Stimulated activated naive CD4-positive, alpha-beta T cell (primary cell): ENCODE data around the gene EPHA1.
"Not testable (repeated sequence)": the region's sequence is repeated elsewhere in the genome, so short reads cannot be mapped to it uniquely, and the experiment has no call there.

ENCODE experiments used
- DNase-seq, 6 experiments: peaks; one replicate each; lab custom pipeline; 2025; lab: John Stamatoyannopoulos, UW

Gene EPHA1

DNA sequence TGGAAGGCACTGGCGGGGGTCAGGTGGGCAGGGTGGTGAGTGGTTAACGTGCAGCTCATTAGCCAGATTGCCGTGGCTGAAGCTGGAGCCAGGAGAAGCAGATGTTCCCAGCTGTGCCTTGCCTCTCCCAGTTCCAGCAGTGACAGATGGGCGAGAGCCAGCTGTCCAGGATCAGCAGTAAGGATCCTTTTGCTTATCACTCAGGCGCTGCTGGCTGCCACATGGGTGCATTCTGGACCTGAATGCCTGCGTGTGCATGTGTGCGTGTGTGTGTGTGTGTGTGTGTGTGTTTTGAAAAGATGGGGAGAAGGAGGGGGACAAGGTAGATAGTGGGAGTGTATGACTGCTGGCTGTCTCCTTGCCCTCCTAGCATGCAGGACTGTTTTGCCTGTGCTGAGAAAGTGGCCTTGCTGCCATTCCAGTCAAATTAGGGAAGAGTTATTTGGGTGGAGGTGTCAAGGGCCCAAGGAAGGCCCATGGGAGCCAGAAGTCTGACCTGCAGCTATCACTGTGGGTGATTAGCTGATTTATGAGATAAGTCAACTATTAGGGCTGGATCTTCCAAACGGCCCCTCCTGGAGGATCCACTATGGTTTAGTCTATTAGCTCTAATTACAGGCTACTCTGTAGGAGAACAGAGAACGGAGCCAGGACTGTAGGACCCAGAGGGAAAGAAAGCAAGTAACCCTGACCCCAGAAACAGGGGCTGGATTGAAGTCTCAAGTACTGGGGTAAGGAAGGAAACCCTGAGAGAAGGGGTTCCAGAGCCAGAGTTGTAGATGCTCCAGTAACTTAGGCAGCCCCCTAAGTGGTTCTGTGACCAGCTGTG, 3.3 kb downstream of the EPHA1 start:
- DNase-seq: no peak

GRCh38 chr7:143402233-143402632, 6.4 kb downstream of the EPHA1 start:
- not testable (repeated sequence) for DNase-seq

DNA sequence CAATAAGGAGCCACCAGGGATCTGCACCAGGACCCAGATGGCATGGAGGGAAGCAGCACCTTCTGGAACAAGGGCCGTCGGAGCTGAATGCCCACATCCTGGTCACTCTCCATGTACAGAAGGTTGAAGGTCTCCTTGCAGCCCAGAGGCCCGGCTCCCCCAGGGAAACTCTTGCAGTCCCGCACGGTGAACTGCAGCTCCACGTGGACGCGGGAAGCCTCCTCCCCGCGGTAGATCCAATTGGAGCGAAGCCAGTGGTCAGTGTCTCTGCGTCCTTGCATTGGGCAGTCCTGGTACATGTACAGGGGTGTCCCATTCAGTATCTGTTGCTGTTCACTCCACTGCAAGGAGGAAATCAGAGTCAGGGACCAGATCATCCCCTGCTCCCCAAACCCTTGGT, 7.4 kb downstream of the EPHA1 start:
- no peak for DNase-seq

DNA sequence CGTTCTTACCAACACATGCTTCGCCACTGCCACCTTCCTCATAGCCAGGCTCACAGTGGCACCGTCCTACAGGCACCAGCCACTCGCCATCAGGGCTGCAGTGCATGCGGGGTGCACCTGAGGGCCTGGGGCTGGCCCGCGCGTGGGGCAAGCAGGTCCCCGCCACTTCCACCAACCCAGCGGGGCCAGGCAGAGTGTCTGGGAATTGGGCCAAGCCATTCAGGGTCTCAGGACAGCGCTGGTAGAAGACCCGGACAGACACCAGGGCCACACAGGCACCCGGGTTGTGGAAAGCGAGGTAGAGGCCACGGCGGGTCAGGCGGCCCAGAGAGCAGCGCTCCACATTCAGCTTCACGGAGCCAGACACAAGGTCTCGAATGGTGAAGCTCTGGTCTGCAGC, 9.0 kb downstream of the EPHA1 start:
- DNase-seq: no peak

- no peak for DNase-seq
Observed at GRCh38 chr7:143399151-143399550, 9.5 kb downstream of the EPHA1 start.

DNA sequence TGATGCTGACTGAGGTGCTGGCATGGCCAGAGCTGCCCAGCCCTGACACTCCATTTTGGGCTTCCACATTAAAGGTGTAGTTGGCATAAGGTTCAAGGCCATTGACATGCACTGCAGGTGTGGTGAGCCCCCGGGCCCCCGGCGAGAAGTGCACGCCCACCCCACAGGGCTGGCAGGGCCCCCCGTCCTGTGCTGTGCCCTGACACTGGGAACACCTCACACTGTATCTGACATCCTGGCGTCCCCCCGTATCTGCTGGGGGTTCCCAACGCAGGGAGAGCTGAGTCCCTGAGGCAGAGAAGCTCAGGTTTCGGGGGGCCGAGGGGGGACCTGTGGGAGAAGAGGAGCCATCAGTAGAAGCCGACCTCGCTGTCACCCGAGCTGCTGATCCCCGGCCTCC, 10.0 kb downstream of the EPHA1 start:
- DNase-seq: no peak

DNA sequence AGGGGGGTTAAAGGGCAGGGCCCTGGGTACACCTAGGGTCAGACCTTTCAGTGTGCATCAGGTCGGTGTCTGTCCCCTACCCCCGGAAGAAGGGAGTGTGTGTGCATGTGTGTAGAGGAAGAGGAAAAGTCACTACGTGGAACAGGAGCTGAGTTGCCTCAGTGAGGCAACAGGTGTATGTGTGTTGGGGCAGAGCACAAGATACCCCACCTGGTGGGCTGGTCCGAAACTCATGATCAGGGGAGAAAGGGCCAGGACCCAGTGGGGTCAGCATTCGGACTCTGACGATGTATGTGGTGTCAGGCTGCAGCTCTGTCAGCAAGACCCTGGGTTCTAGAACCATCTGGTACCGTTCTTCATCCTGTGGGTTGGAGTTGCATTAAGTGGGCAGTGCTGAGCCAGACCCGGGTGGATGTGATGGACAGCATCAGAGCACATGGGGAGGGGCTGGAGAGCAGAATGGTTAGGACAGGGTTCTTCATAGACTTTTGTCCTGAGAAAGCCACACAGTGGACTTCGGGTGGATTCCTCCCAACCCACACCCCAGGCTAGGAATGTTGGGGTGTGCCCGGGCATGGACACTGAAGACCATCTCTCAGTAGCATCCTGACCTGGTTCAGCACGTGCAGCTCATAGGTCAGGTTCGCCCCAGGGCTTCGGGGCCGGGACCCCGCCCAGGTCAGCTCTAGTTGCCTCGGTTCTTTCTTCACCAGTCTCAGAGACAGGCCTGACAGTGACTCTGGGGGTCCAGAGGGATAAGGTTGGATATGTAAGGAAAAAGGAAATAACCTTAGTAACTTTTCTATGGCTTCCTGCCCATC, 10.7 kb downstream of the EPHA1 start:
- no peak for DNase-seq

DNA sequence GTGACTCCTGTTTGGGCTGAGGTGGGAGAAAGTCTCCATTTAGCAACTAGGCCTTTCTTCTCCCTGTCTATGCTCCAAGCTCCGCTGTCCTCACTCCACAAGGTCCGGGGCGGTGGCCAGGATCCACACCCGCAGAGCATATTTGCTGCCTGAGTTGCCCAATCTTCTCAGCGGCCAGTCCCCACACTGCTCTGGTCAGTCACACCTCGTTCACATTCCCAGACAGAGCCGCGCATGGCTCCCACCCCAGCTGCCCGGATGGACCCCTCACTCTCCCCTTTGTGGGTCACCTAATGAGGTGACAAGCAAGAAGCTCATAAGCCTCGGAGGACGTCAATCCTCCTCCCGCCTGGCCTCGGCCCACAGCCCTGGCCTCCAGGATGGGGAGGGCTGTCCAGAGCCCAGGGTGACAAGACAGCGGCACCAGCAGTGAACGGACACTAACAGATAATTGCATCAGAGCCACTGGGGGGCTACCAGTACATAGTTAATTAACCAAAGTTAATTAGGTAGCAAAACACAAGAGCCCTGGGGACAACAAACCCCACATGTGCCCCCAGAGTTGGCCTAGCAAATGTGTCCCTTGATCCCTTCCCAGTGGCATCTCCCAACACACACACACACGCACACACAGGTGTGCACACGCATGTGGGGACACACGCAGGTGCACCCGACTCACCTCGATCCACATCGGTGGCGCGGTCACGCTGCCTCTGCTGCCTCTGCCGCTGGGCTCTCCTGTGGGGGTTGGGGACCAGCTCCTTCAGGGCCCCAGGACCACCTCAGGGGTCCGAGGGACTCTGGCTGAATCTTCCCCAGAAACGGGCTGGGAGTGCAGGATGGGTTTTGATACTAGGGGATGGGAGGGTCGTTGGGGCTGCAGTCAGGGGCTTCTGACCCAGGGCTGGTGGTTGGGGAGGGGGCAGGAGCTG, 11.8 kb downstream of the EPHA1 start:
- no peak for DNase-seq

DNA sequence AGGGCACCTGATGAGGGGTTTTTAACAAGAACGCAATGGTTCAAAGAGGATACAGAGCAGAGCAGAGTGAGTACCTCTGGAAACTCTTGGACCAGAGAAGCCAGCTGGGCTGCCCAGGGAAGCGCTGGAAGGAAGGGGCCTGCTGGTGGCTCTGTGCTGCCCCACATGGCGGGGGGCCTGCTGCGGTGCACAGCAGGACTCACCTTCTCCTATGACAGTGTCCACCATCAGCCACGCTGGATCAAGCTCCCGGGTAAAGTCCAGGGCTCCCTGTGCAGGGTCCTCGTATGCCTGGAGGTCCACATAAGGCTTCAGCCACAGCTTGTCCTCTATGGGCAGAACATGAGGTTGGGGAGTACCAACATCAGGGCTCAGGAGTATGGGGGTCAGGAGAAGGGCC, 12.5 kb downstream of the EPHA1 start:
- DNase-seq: no peak

GRCh38 chr7:143395187-143396149, 13.2 kb downstream of the EPHA1 start:
- DNase-seq: no peak

GRCh38 chr7:143394777-143395176, 13.9 kb downstream of the EPHA1 start:
- no peak for DNase-seq

DNA sequence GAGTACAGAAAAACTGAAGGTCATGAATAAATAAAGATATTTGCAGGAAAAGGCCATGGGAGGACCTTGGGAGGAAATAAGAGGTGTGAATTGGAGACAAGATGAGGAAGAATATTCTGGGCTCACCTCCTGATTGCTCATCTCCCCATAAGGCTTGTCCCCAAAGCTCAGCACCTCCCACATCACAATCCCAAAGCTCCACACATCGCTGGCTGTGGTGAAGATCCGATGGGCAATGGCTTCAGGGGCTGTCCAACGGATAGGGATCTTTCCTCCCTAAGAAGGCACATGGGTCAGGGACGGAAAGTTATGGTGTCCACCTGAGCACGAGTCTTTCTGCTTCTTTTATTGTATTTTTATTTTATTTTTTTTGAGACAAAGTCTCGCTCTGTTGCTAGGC, 14.6 kb downstream of the EPHA1 start:
- DNase-seq: no peak

- DNase-seq: no peak
Observed at GRCh38 chr7:143393267-143394041, 15.2 kb downstream of the EPHA1 start.

- no peak for DNase-seq
Observed at GRCh38 chr7:143392875-143393266, 15.8 kb downstream of the EPHA1 start.

- DNase-seq: not testable (repeated sequence)
Observed at GRCh38 chr7:143392427-143392826, 16.2 kb downstream of the EPHA1 start.

- no peak for DNase-seq
Observed at GRCh38 chr7:143391462-143392404, 16.9 kb downstream of the EPHA1 start.

GRCh38 chr7:143390773-143391317, 17.8 kb downstream of the EPHA1 start:
- DNase-seq: no peak

DNA sequence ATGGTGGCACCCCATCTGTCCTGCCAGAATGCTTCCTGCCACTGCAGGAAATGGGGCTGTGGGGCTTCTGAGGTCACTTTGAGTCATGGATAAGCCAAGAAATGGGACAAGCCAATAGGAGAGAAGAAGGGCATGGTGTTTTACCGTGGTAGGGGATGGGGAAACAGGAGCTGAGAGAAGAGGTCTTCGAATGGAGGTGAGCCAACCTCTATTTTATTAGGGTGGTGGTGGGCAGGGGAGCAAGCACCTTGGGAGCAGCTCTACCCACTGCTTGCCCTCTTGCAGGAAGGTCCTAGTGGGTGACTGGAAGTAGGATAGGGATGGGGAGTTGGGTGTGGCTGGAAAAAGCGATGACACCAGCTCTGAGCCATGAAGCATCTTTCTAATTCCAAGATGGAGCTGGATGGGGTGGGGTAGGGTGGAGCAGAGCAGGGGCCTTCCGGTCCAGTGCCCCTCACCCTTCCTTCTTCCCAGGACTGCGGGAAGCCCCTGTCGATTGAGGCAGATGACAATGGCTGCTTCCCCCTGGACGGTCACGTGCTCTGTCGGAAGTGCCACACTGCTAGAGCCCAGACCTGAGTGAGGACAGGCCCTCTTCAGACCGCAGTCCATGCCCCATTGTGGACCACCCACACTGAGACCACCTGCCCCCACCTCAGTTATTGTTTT, 18.4 kb downstream of the EPHA1 start:
- DNase-seq: no peak
